HepG2 (cell line): Measurements from ENCODE around the gene MRPS17. TPM values are rescaled to one million over a fixed set of nuclear protein-coding genes. Genes with fewer than 3 reads are reported as not detected.

Source experiments
- BRCA1 ChIP-seq: sonication (generic); formaldehyde crosslinking; IDR thresholded peaks from 2 replicates; pipeline ENCODE4 v1.4.0; 2020; ENCODE audit warnings: missing genetic modification reagents
- EED ChIP-seq: sonication (generic); formaldehyde crosslinking; IDR thresholded peaks from 2 replicates; pipeline ENCODE4 v1.5.0; 2020; ENCODE audit warnings: mild to moderate bottlenecking, missing genetic modification reagents
- EP300 ChIP-seq, 3 experiments: sonication (generic) in 1 of 3; formaldehyde crosslinking in 1 of 3; IDR thresholded peaks; 2 replicates each; pipeline versions ENCODE4 v1.5.1 to v1.6.1; 2011 to 2020; ENCODE audit warnings: low read depth in 2 of 3, low read length in 2 of 3, borderline replicate concordance in 1 of 3, improper control_type of control experiment in 1 of 3, mild to moderate bottlenecking in 1 of 3, missing genetic modification reagents in 1 of 3, moderate library complexity in 1 of 3
- EZH2 ChIP-seq: conservative IDR thresholded peaks from 2 replicates; pipeline ENCODE4 v1.6.1; 2012; ENCODE audit warnings: mild to moderate bottlenecking, low read depth, low read length, moderate library complexity
- FIP1L1 ChIP-seq: fragments of 200-400 bp; formaldehyde crosslinking; IDR thresholded peaks from 2 replicates; pipeline ENCODE4 v1.6.1; 2018; ENCODE audit warnings: low read depth, mild to moderate bottlenecking, low read length, moderate library complexity, borderline replicate concordance; ENCODE audit not compliant: insufficient read depth
- KDM2A ChIP-seq: sonication (generic); formaldehyde crosslinking; IDR thresholded peaks from 2 replicates; pipeline ENCODE4 v1.4.0; 2020; ENCODE audit warnings: low read depth, missing genetic modification reagents, borderline replicate concordance
- MAX ChIP-seq: IDR thresholded peaks from 2 replicates; pipeline ENCODE4 v1.6.1; 2012; ENCODE audit warnings: inconsistent platforms
- MTA1 ChIP-seq: sonication (generic); formaldehyde crosslinking; IDR thresholded peaks from 2 replicates; pipeline ENCODE4 v1.4.0; 2020; ENCODE audit warnings: missing genetic modification reagents, mild to moderate bottlenecking, borderline replicate concordance
- RBAK ChIP-seq: sonication (generic); formaldehyde crosslinking; IDR thresholded peaks from 2 replicates; pipeline ENCODE4 v1.5.1; 2020; ENCODE audit warnings: mild to moderate bottlenecking, missing genetic modification reagents
- SRSF9 ChIP-seq: fragments of 200-400 bp; formaldehyde crosslinking; IDR thresholded peaks from 2 replicates; pipeline ENCODE4 v1.6.1; 2018; ENCODE audit warnings: borderline replicate concordance, mild to moderate bottlenecking, low read depth, low read length; ENCODE audit not compliant: insufficient read depth, poor library complexity, severe bottlenecking
- STAG1 ChIP-seq: sonication (generic); formaldehyde crosslinking; IDR thresholded peaks from 2 replicates; pipeline ENCODE4 v1.4.0; 2020; ENCODE audit warnings: missing genetic modification reagents
- ZFP62 ChIP-seq: sonication (generic); formaldehyde crosslinking; IDR thresholded peaks from 2 replicates; pipeline ENCODE4 v1.4.0; 2020; ENCODE audit warnings: missing genetic modification reagents
- ZNF138 ChIP-seq: sonication (generic); formaldehyde crosslinking; IDR thresholded peaks from 2 replicates; pipeline ENCODE4 v1.5.0; 2020; ENCODE audit warnings: mild to moderate bottlenecking, low read depth, missing genetic modification reagents
- ZNF224 ChIP-seq: sonication (generic); formaldehyde crosslinking; IDR thresholded peaks from 2 replicates; pipeline ENCODE4 v1.5.0; 2020; ENCODE audit warnings: mild to moderate bottlenecking, missing genetic modification reagents
- ZNF235 ChIP-seq: sonication (generic); formaldehyde crosslinking; IDR thresholded peaks from 2 replicates; pipeline ENCODE4 v1.8.1; 2023; ENCODE audit warnings: mild to moderate bottlenecking, missing genetic modification reagents, borderline replicate concordance
- ZNF296 ChIP-seq: sonication (generic); formaldehyde crosslinking; conservative IDR thresholded peaks from 2 replicates; pipeline ENCODE4 v1.5.0; 2020; ENCODE audit warnings: mild to moderate bottlenecking, missing genetic modification reagents
- ZNF33A ChIP-seq: sonication (generic); formaldehyde crosslinking; IDR thresholded peaks from 2 replicates; pipeline ENCODE4 v1.5.1; 2020; ENCODE audit warnings: missing genetic modification reagents, mild to moderate bottlenecking, moderate library complexity, borderline replicate concordance
- ZNF34 ChIP-seq: sonication (generic); formaldehyde crosslinking; IDR thresholded peaks from 2 replicates; pipeline ENCODE4 v1.4.0; 2020; ENCODE audit warnings: mild to moderate bottlenecking, missing genetic modification reagents, borderline replicate concordance
- ZNF580 ChIP-seq: IDR thresholded peaks from 2 replicates; pipeline ENCODE4 v1.6.1; 2016; ENCODE audit warnings: low read depth, borderline replicate concordance
- polyA plus RNA-seq, 8 experiments: library from polyadenylated mRNA; depleted of rRNA in 3 of 8; stranded (reverse) in 7 of 8; unstranded in 1 of 8; fragments of >200 nt; fragmentation: Illumina TruSeq in 4 of 8; extraction: Trizol in 4 of 8; gene quantifications; 2 replicates each; pipeline versions ENCODE4 v1.2.1 to v1.2.3, GENCODE V29; 2011 to 2016; ENCODE audit warnings: low read depth in 4 of 8, missing spikeins in 1 of 8, mixed read lengths in 1 of 8; ENCODE audit not compliant: insufficient read depth in 1 of 8
- total RNA-seq, 5 experiments: library from RNA; depleted of rRNA; stranded (reverse); fragments of >200 nt; fragmentation: Illumina TruSeq; extraction: Trizol; gene quantifications; 2 replicates each; pipeline ENCODE4 v1.2.3, GENCODE V29; 2016; ENCODE audit warnings: low read depth in 1 of 5
- TF ChIP-seq, protein P1 (sequence below): sonication (generic); formaldehyde crosslinking; IDR thresholded peaks from 2 replicates; pipeline ENCODE4 v1.4.0; 2020; ENCODE audit warnings: missing genetic modification reagents
- TF ChIP-seq, protein P2 (sequence below): sonication (generic); formaldehyde crosslinking; IDR thresholded peaks from 2 replicates; pipeline ENCODE4; 2020; ENCODE audit warnings: missing genetic modification reagents, mild to moderate bottlenecking, borderline replicate concordance
- TF ChIP-seq, protein P3 (sequence below): fragments of 450-650 bp; IDR thresholded peaks from 2 replicates; pipeline ENCODE4 v1.6.1; 2016

The MRPS17 gene
- total and polyA plus RNA-seq, 2 of the 13 experiments (the other 11 are each of a cell fraction or from before 2014, with no cell fraction given) = 14.9 to 31.3 TPM

- TF ChIP-seq EED (CRISPR knock-in tag) = no peak
- TF ChIP-seq, protein P1, sequence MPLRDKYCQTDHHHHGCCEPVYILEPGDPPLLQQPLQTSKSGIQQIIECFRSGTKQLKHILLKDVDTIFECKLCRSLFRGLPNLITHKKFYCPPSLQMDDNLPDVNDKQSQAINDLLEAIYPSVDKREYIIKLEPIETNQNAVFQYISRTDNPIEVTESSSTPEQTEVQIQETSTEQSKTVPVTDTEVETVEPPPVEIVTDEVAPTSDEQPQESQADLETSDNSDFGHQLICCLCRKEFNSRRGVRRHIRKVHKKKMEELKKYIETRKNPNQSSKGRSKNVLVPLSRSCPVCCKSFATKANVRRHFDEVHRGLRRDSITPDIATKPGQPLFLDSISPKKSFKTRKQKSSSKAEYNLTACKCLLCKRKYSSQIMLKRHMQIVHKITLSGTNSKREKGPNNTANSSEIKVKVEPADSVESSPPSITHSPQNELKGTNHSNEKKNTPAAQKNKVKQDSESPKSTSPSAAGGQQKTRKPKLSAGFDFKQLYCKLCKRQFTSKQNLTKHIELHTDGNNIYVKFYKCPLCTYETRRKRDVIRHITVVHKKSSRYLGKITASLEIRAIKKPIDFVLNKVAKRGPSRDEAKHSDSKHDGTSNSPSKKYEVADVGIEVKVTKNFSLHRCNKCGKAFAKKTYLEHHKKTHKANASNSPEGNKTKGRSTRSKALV (CRISPR knock-in tag) = no peak
- TF ChIP-seq EZH2 = no peak
- TF ChIP-seq KDM2A = peak; percentile 89; the same call in 1 of the 2 replicates
- no peak for TF ChIP-seq ZNF296 (CRISPR knock-in tag)
- no peak for TF ChIP-seq EP300 (IDR thresholded peaks at IDR 0.05; ENCODE audit: low read depth in 2 of 2, low read length in 2 of 2)
- TF ChIP-seq EP300 (CRISPR knock-in tag; IDR thresholded peaks at IDR 0.05; ENCODE audit: borderline replicate concordance) = no peak
- TF ChIP-seq ZNF138 (CRISPR knock-in tag) = no peak
- 0 out of 2 replicates have a peak, but pooled peaks have one; percentile 48 for TF ChIP-seq ZNF224 (CRISPR knock-in tag)
- no peak for TF ChIP-seq FIP1L1
- TF ChIP-seq, protein P2, sequence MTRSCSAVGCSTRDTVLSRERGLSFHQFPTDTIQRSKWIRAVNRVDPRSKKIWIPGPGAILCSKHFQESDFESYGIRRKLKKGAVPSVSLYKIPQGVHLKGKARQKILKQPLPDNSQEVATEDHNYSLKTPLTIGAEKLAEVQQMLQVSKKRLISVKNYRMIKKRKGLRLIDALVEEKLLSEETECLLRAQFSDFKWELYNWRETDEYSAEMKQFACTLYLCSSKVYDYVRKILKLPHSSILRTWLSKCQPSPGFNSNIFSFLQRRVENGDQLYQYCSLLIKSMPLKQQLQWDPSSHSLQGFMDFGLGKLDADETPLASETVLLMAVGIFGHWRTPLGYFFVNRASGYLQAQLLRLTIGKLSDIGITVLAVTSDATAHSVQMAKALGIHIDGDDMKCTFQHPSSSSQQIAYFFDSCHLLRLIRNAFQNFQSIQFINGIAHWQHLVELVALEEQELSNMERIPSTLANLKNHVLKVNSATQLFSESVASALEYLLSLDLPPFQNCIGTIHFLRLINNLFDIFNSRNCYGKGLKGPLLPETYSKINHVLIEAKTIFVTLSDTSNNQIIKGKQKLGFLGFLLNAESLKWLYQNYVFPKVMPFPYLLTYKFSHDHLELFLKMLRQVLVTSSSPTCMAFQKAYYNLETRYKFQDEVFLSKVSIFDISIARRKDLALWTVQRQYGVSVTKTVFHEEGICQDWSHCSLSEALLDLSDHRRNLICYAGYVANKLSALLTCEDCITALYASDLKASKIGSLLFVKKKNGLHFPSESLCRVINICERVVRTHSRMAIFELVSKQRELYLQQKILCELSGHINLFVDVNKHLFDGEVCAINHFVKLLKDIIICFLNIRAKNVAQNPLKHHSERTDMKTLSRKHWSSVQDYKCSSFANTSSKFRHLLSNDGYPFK (CRISPR knock-in tag) = no peak
- no peak for TF ChIP-seq BRCA1
- 0 out of 2 replicates have a peak, but pooled peaks have one; percentile 13 for TF ChIP-seq RBAK
- TF ChIP-seq ZNF33A (CRISPR knock-in tag) = no peak
- TF ChIP-seq, protein P3, sequence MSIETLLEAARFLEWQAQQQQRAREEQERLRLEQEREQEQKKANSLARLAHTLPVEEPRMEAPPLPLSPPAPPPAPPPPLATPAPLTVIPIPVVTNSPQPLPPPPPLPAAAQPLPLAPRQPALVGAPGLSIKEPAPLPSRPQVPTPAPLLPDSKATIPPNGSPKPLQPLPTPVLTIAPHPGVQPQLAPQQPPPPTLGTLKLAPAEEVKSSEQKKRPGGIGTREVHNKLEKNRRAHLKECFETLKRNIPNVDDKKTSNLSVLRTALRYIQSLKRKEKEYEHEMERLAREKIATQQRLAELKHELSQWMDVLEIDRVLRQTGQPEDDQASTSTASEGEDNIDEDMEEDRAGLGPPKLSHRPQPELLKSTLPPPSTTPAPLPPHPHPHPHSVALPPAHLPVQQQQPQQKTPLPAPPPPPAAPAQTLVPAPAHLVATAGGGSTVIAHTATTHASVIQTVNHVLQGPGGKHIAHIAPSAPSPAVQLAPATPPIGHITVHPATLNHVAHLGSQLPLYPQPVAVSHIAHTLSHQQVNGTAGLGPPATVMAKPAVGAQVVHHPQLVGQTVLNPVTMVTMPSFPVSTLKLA = 0 out of 2 replicates have a peak, but pooled peaks have one; percentile 19
- TF ChIP-seq ZNF580 = peak; percentile 89
- peak; percentile 98 for TF ChIP-seq MAX
- TF ChIP-seq ZFP62 (CRISPR knock-in tag) = no peak
- peak; percentile 67; the same call in 1 of the 2 replicates for TF ChIP-seq ZNF235 (CRISPR knock-in tag)
- no peak for TF ChIP-seq STAG1 (CRISPR knock-in tag)
- TF ChIP-seq MTA1 (CRISPR knock-in tag) = peak; percentile 68; the same call in 1 of the 2 replicates
- TF ChIP-seq ZNF34 = peak; percentile 91; the same call in 1 of the 2 replicates
- TF ChIP-seq SRSF9 = no peak
Measured at GRCh38 chr7:55951637-55952351, at the start of gene MRPS17 (continued).
